GM12873 (cell line): ENCODE results near the gene BATF.

Experiments used
- CTCF ChIP-seq: IDR thresholded peaks from 2 replicates; pipeline ENCODE4 v1.5.1; 2012; ENCODE audit warnings: low read depth, mild to moderate bottlenecking, moderate library complexity, low read length, control low read depth; ENCODE audit not compliant: insufficient read depth; ENCODE audit errors: missing control alignments

The BATF gene

GRCh38 chr14:75566321-75566720 lies 44.1 kb downstream of the BATF start:
- no peak for TF ChIP-seq CTCF

- TF ChIP-seq CTCF, result no peak
Measured at GRCh38 chr14:75566752-75567151, 44.5 kb downstream of the BATF start.

GRCh38 chr14:75568140-75568539 lies 45.9 kb downstream of the BATF start:
- no peak for TF ChIP-seq CTCF

- no peak for TF ChIP-seq CTCF
Measured at GRCh38 chr14:75568791-75569190, 46.5 kb downstream of the BATF start.

GRCh38 chr14:75570797-75571196 lies 48.5 kb downstream of the BATF start:
- TF ChIP-seq CTCF, result no peak

- no peak for TF ChIP-seq CTCF
Measured at GRCh38 chr14:75572104-75572503, 49.8 kb downstream of the BATF start.

- no peak for TF ChIP-seq CTCF
Measured at GRCh38 chr14:75577090-75577489, 54.8 kb downstream of the BATF start.

- peak; percentile 93 for TF ChIP-seq CTCF
Measured at GRCh38 chr14:75577729-75578101, 55.4 kb downstream of the BATF start.
